Measurements from ENCODE around the gene LTBP1. TPM values are rescaled to one million over a fixed set of nuclear protein-coding genes. Genes with fewer than 3 reads are reported as not detected.

Gene LTBP1
- total RNA-seq, 2 experiments from 2014 or later = 61.1 to 82.6 TPM

- intact Hi-C loops (cut with micrococcal nuclease; ENCODE audit: unreplicated experiment) = loop anchor here (10.0 kb wide), 1 partner anchor 172 kb away; no protein-coding TSS in a partner anchor
- Histone ChIP-seq H3K79me2 (ENCODE audit: insufficient read depth, low read depth, low read length) (no peaks in the 10 kb centered on the region), H3K27ac (ENCODE audit: low read depth, low read length, poor library complexity, severe bottlenecking) (no peak overlapping the region), H4K20me1 (ENCODE audit: insufficient read depth, low read length) (no peaks in the 10 kb centered on the region), H2AFZ (ENCODE audit: low read length) (no peak overlapping the region), H3K9me2 (ENCODE audit: insufficient read depth, low read length) (no peaks in the 10 kb centered on the region), H3K4me3 (ENCODE audit: low read depth, low read length, poor library complexity, severe bottlenecking) (no peak overlapping the region), H3K9me3 (ENCODE audit: low read length) (peaks cover 5% of the 10 kb centered on the region; the same call in 1 of the 2 replicates), H3K4me2 (ENCODE audit: low read length) (no peak overlapping the region), H3K36me3 (ENCODE audit: insufficient read depth, low read length) (no peaks in the 10 kb centered on the region), H3K4me1 (ENCODE audit: insufficient read depth, low read length, poor library complexity, severe bottlenecking) (no peaks in the 10 kb centered on the region)
- ChIA-PET POLR2A (interaction anchor here (0.5 to 0.7 kb wide), 2 partner anchors 30 to 282 kb away, joined by 3 to 4 read pairs; no protein-coding TSS in a partner anchor), CTCF (ENCODE audit: unreplicated experiment) (no interaction called here)
- no TSS peak for BruUV-seq (replicated peaks)
- DNase-seq (ENCODE audit: low spot score) = no peak
- TF ChIP-seq EZH2phosphoT487 (IDR thresholded peaks at IDR 0.05; ENCODE audit: borderline replicate concordance, low read depth, low read length) = no peak
- peak; percentile 65 for TF ChIP-seq CTCF (conservative IDR thresholded peaks at IDR 0.05; ENCODE audit: low read length)
Observed at GRCh38 chr2:33412920-33413319, 466.2 kb downstream of the LTBP1 start.

- ChIA-PET POLR2A (interaction anchor here (1.2 kb wide), 1 partner anchor 11 kb away, joined by 4 read pairs; no protein-coding TSS in a partner anchor), CTCF (ENCODE audit: unreplicated experiment) (no interaction called here)
- Histone ChIP-seq H3K9me3 (ENCODE audit: low read length) (no peaks in the 10 kb centered on the region), H3K9me2 (ENCODE audit: insufficient read depth, low read length) (no peaks in the 10 kb centered on the region), H3K4me1 (ENCODE audit: insufficient read depth, low read length, poor library complexity, severe bottlenecking) (no peaks in the 10 kb centered on the region), H3K4me3 (ENCODE audit: low read depth, low read length, poor library complexity, severe bottlenecking) (no peak overlapping the region), H3K4me2 (ENCODE audit: low read length) (no peak overlapping the region), H4K20me1 (ENCODE audit: insufficient read depth, low read length) (no peaks in the 10 kb centered on the region), H2AFZ (ENCODE audit: low read length) (no peak overlapping the region), H3K36me3 (ENCODE audit: insufficient read depth, low read length) (no peaks in the 10 kb centered on the region), H3K27ac (ENCODE audit: low read depth, low read length, poor library complexity, severe bottlenecking) (no peak overlapping the region), H3K79me2 (ENCODE audit: insufficient read depth, low read depth, low read length) (no peaks in the 10 kb centered on the region)
- BruUV-seq (replicated peaks) = no TSS peak
- intact Hi-C loops (cut with micrococcal nuclease; ENCODE audit: unreplicated experiment) = loop anchor here (10.0 kb wide), 1 partner anchor 165 kb away; no protein-coding TSS in a partner anchor
- DNase-seq (ENCODE audit: low spot score) = no peak
- TF ChIP-seq EZH2phosphoT487 (IDR thresholded peaks at IDR 0.05; ENCODE audit: borderline replicate concordance, low read depth, low read length) (no peak), CTCF (conservative IDR thresholded peaks at IDR 0.05; ENCODE audit: low read length) (no peak; the same call in 1 of the 2 replicates)
Observed at GRCh38 chr2:33419581-33420200, 472.9 kb downstream of the LTBP1 start.

GRCh38 chr2:33420726-33421125 lies 474.0 kb downstream of the LTBP1 start:
- intact Hi-C loops (cut with micrococcal nuclease; ENCODE audit: unreplicated experiment) = no loop called here
- Histone ChIP-seq H2AFZ (ENCODE audit: low read length) (no peak overlapping the region), H3K4me2 (ENCODE audit: low read length) (no peak overlapping the region), H3K27ac (ENCODE audit: low read depth, low read length, poor library complexity, severe bottlenecking) (no peak overlapping the region), H3K79me2 (ENCODE audit: insufficient read depth, low read depth, low read length) (no peaks in the 10 kb centered on the region), H3K9me2 (ENCODE audit: insufficient read depth, low read length) (no peaks in the 10 kb centered on the region), H4K20me1 (ENCODE audit: insufficient read depth, low read length) (no peaks in the 10 kb centered on the region), H3K36me3 (ENCODE audit: insufficient read depth, low read length) (no peaks in the 10 kb centered on the region), H3K4me3 (ENCODE audit: low read depth, low read length, poor library complexity, severe bottlenecking) (no peak overlapping the region), H3K9me3 (ENCODE audit: low read length) (no peaks in the 10 kb centered on the region), H3K4me1 (ENCODE audit: insufficient read depth, low read length, poor library complexity, severe bottlenecking) (no peaks in the 10 kb centered on the region)
- ChIA-PET CTCF (ENCODE audit: unreplicated experiment) (no interaction called here), POLR2A (interaction anchor here (1.2 kb wide), 1 partner anchor 10 kb away, joined by 4 read pairs; no protein-coding TSS in a partner anchor)
- no peak for TF ChIP-seq CTCF (conservative IDR thresholded peaks at IDR 0.05; ENCODE audit: low read length)
- no peak for TF ChIP-seq EZH2phosphoT487 (IDR thresholded peaks at IDR 0.05; ENCODE audit: borderline replicate concordance, low read depth, low read length)
- no TSS peak for BruUV-seq (replicated peaks)
- no peak for DNase-seq (ENCODE audit: low spot score)
